H7 (cell line): ENCODE measurements around the gene AGBL4. TPM values are rescaled to one million over a fixed set of nuclear protein-coding genes. Genes with fewer than 3 reads are reported as not detected.

ENCODE experiments used
- DNase-seq: peaks from one replicate; pipeline ENCODE4 v3.0.0; 2012
- H3K27me3 ChIP-seq: 2 replicates; pipeline ENCODE4 v1.6.0; 2011; ENCODE audit warnings: mild to moderate bottlenecking, low read length; ENCODE audit not compliant: control insufficient read depth, insufficient read depth
- H3K36me3 ChIP-seq: replicated peaks from 2 replicates; pipeline ENCODE4 v1.5.1; 2011; ENCODE audit warnings: low read length; ENCODE audit not compliant: control insufficient read depth, insufficient read depth
- H3K4me3 ChIP-seq: 2 replicates; pipeline ENCODE4 v1.5.1; 2011; ENCODE audit warnings: low read depth, mild to moderate bottlenecking, control low read depth, low read length, moderate library complexity; ENCODE audit not compliant: insufficient read depth
- total RNA-seq: library from RNA; depleted of rRNA; stranded (reverse); fragments of >200 nt; shearing (Covaris generic); gene quantifications from 2 replicates; pipeline ENCODE4 v1.2.3, GENCODE V29; 2014

The AGBL4 gene
- total RNA-seq, 1 experiment from 2014 or later: 0.87 TPM

- no peaks in the 10 kb centered on the region for H3K27me3 ChIP-seq
- H3K4me3 ChIP-seq: no peak overlapping the region
- peaks cover 5% of the 10 kb centered on the region for H3K36me3 ChIP-seq
- no peak for DNase-seq
Observed at GRCh38 chr1:48758976-48759375, 1264.8 kb downstream of the AGBL4 start.

- DNase-seq: no peak
- Histone ChIP-seq H3K36me3 (peaks cover 5% of the 10 kb centered on the region), H3K27me3 (no peaks in the 10 kb centered on the region), H3K4me3 (no peak overlapping the region)
Observed at GRCh38 chr1:48757363-48757762, 1266.4 kb downstream of the AGBL4 start.

GRCh38 chr1:48756683-48757316, 1267.0 kb downstream of the AGBL4 start:
- peak; percentile 14 for DNase-seq
- peaks cover 5% of the 10 kb centered on the region for H3K36me3 ChIP-seq
- H3K4me3 ChIP-seq: no peak overlapping the region
- H3K27me3 ChIP-seq: no peaks in the 10 kb centered on the region

GRCh38 chr1:48753293-48753692, 1270.5 kb downstream of the AGBL4 start:
- no peak for DNase-seq
- no peaks in the 10 kb centered on the region for H3K27me3 ChIP-seq
- peaks cover 1% of the 10 kb centered on the region for H3K36me3 ChIP-seq
- no peak overlapping the region for H3K4me3 ChIP-seq

GRCh38 chr1:48750109-48750508, 1273.6 kb downstream of the AGBL4 start:
- no peak for DNase-seq
- no peak overlapping the region for H3K4me3 ChIP-seq

GRCh38 chr1:48749068-48749467, 1274.7 kb downstream of the AGBL4 start:
- no peaks in the 10 kb centered on the region; the same call in 1 of the 2 replicates for H3K36me3 ChIP-seq
- H3K4me3 ChIP-seq: no peak overlapping the region
- DNase-seq: no peak
- H3K27me3 ChIP-seq: no peaks in the 10 kb centered on the region

More at GRCh38 chr1:48750109-48750508, 1273.6 kb downstream of the AGBL4 start:
- no peaks in the 10 kb centered on the region; the same call in 1 of the 2 replicates for H3K36me3 ChIP-seq
- no peaks in the 10 kb centered on the region for H3K27me3 ChIP-seq

- no peaks in the 10 kb centered on the region; the same call in 1 of the 2 replicates for H3K36me3 ChIP-seq
- H3K4me3 ChIP-seq: no peak overlapping the region
- DNase-seq: no peak
- no peaks in the 10 kb centered on the region for H3K27me3 ChIP-seq
Observed at GRCh38 chr1:48746906-48747305, 1276.8 kb downstream of the AGBL4 start.

- Histone ChIP-seq H3K36me3 (no peaks in the 10 kb centered on the region; the same call in 1 of the 2 replicates), H3K4me3 (no peak overlapping the region), H3K27me3 (no peaks in the 10 kb centered on the region)
- DNase-seq: no peak
Observed at GRCh38 chr1:48744032-48744431, 1279.7 kb downstream of the AGBL4 start.

- no peak overlapping the region for H3K4me3 ChIP-seq
- DNase-seq: no peak
- no peaks in the 10 kb centered on the region; the same call in 1 of the 2 replicates for H3K36me3 ChIP-seq
- H3K27me3 ChIP-seq: no peaks in the 10 kb centered on the region
Observed at GRCh38 chr1:48743480-48743879, 1280.3 kb downstream of the AGBL4 start.

- Histone ChIP-seq H3K4me3 (no peak overlapping the region), H3K27me3 (no peaks in the 10 kb centered on the region), H3K36me3 (no peaks in the 10 kb centered on the region; the same call in 1 of the 2 replicates)
- DNase-seq: no peak
Observed at GRCh38 chr1:48741380-48741779, 1282.4 kb downstream of the AGBL4 start.

GRCh38 chr1:48740621-48741020, 1283.1 kb downstream of the AGBL4 start:
- DNase-seq: no peak
- Histone ChIP-seq H3K27me3 (no peaks in the 10 kb centered on the region), H3K36me3 (no peaks in the 10 kb centered on the region; the same call in 1 of the 2 replicates), H3K4me3 (no peak overlapping the region)

- Histone ChIP-seq H3K36me3 (no peaks in the 10 kb centered on the region; the same call in 1 of the 2 replicates), H3K4me3 (no peak overlapping the region), H3K27me3 (no peaks in the 10 kb centered on the region)
- no peak for DNase-seq
Observed at GRCh38 chr1:48739091-48739490, 1284.7 kb downstream of the AGBL4 start.

- Histone ChIP-seq H3K27me3 (no peaks in the 10 kb centered on the region), H3K36me3 (no peaks in the 10 kb centered on the region; the same call in 1 of the 2 replicates), H3K4me3 (no peak overlapping the region)
- no peak for DNase-seq
Observed at GRCh38 chr1:48738356-48738755, 1285.4 kb downstream of the AGBL4 start.

- no peaks in the 10 kb centered on the region for H3K27me3 ChIP-seq
- no peak for DNase-seq
- H3K36me3 ChIP-seq: no peaks in the 10 kb centered on the region; the same call in none of the 2 replicates
- no peak overlapping the region for H3K4me3 ChIP-seq
Observed at GRCh38 chr1:48735796-48736195, 1288.0 kb downstream of the AGBL4 start.

- Histone ChIP-seq H3K4me3 (no peak overlapping the region), H3K36me3 (no peaks in the 10 kb centered on the region; the same call in 1 of the 2 replicates), H3K27me3 (no peaks in the 10 kb centered on the region)
- no peak for DNase-seq
Observed at GRCh38 chr1:48730164-48730910, 1293.4 kb downstream of the AGBL4 start.
